ENCODE measurements around the gene VPS25.

DNA sequence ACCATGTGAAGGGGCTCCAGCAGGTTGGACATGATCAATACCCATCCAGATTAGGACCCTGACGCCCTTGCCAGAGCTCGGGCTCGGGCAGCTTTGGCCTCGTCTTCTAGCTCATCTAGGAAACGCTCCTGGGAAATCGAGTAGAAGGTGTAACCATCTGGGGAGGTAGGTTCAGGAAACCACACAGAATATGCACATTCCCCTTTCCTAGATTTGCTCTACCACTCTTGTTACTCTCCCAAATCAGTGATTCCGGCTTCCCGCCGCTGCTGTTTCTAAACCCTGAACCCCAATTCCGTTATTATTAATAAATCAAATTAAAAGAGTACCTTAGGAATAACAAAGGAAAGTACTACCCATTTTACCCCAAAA, 24.7 kb downstream of the VPS25 start:
- TF ChIP-seq, protein P1, sequence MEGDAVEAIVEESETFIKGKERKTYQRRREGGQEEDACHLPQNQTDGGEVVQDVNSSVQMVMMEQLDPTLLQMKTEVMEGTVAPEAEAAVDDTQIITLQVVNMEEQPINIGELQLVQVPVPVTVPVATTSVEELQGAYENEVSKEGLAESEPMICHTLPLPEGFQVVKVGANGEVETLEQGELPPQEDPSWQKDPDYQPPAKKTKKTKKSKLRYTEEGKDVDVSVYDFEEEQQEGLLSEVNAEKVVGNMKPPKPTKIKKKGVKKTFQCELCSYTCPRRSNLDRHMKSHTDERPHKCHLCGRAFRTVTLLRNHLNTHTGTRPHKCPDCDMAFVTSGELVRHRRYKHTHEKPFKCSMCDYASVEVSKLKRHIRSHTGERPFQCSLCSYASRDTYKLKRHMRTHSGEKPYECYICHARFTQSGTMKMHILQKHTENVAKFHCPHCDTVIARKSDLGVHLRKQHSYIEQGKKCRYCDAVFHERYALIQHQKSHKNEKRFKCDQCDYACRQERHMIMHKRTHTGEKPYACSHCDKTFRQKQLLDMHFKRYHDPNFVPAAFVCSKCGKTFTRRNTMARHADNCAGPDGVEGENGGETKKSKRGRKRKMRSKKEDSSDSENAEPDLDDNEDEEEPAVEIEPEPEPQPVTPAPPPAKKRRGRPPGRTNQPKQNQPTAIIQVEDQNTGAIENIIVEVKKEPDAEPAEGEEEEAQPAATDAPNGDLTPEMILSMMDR (IDR thresholded peaks at IDR 0.05) = no peak
- TF ChIP-seq POLR2A (IDR thresholded peaks at IDR 0.05) = no peak
